Measurements from ENCODE around the gene TUBA4A.

The TUBA4A gene

DNA sequence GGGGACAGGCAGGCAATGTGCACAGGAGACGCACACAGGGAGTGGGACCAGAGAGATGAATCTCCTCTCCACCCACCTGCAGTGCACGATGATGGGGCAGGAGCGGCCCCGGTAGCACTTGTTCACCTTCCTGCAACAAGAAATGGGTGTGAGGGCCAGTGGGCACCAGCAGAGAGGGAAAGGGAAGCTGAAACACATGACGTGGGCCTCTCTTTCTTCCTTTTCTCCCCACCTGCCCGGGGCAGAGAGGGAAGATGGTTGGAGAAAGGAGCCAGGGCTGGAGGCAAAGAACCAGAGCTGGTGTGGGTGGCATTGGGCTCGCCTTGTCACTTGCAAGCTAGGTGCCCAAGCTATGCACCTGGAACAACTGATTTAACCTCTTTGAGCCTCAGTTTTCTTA, 37.7 kb upstream of the TUBA4A start:
- no peak for DNase-seq (ENCODE audit: low read depth in 1 of 2, low spot score in 1 of 2)
- peaks cover 13% of the 10 kb centered on the region for H3K27me3 ChIP-seq (ENCODE audit: insufficient read depth, poor library complexity, severe bottlenecking)
- no peak overlapping the region for H3K27ac ChIP-seq (replicated peaks)
- no peak overlapping the region for H3K4me3 ChIP-seq (replicated peaks; ENCODE audit: insufficient read depth, low read length)
- TF ChIP-seq, protein P1, sequence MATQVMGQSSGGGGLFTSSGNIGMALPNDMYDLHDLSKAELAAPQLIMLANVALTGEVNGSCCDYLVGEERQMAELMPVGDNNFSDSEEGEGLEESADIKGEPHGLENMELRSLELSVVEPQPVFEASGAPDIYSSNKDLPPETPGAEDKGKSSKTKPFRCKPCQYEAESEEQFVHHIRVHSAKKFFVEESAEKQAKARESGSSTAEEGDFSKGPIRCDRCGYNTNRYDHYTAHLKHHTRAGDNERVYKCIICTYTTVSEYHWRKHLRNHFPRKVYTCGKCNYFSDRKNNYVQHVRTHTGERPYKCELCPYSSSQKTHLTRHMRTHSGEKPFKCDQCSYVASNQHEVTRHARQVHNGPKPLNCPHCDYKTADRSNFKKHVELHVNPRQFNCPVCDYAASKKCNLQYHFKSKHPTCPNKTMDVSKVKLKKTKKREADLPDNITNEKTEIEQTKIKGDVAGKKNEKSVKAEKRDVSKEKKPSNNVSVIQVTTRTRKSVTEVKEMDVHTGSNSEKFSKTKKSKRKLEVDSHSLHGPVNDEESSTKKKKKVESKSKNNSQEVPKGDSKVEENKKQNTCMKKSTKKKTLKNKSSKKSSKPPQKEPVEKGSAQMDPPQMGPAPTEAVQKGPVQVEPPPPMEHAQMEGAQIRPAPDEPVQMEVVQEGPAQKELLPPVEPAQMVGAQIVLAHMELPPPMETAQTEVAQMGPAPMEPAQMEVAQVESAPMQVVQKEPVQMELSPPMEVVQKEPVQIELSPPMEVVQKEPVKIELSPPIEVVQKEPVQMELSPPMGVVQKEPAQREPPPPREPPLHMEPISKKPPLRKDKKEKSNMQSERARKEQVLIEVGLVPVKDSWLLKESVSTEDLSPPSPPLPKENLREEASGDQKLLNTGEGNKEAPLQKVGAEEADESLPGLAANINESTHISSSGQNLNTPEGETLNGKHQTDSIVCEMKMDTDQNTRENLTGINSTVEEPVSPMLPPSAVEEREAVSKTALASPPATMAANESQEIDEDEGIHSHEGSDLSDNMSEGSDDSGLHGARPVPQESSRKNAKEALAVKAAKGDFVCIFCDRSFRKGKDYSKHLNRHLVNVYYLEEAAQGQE (IDR thresholded peaks at IDR 0.05; ENCODE audit: insufficient replicate concordance, low read depth) = no peak
- no peak for TF ChIP-seq SPI1 (IDR thresholded peaks at IDR 0.05; ENCODE audit: borderline replicate concordance, low read depth)
- TF ChIP-seq GABPA (IDR thresholded peaks at IDR 0.05; ENCODE audit: low read depth) = no peak
- TF ChIP-seq, protein P2, sequence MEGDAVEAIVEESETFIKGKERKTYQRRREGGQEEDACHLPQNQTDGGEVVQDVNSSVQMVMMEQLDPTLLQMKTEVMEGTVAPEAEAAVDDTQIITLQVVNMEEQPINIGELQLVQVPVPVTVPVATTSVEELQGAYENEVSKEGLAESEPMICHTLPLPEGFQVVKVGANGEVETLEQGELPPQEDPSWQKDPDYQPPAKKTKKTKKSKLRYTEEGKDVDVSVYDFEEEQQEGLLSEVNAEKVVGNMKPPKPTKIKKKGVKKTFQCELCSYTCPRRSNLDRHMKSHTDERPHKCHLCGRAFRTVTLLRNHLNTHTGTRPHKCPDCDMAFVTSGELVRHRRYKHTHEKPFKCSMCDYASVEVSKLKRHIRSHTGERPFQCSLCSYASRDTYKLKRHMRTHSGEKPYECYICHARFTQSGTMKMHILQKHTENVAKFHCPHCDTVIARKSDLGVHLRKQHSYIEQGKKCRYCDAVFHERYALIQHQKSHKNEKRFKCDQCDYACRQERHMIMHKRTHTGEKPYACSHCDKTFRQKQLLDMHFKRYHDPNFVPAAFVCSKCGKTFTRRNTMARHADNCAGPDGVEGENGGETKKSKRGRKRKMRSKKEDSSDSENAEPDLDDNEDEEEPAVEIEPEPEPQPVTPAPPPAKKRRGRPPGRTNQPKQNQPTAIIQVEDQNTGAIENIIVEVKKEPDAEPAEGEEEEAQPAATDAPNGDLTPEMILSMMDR (IDR thresholded peaks at IDR 0.05; ENCODE audit: insufficient read depth, low read length) = no peak
- TF ChIP-seq POLR2AphosphoS5 (IDR thresholded peaks at IDR 0.05; ENCODE audit: low read depth) = no peak

DNA sequence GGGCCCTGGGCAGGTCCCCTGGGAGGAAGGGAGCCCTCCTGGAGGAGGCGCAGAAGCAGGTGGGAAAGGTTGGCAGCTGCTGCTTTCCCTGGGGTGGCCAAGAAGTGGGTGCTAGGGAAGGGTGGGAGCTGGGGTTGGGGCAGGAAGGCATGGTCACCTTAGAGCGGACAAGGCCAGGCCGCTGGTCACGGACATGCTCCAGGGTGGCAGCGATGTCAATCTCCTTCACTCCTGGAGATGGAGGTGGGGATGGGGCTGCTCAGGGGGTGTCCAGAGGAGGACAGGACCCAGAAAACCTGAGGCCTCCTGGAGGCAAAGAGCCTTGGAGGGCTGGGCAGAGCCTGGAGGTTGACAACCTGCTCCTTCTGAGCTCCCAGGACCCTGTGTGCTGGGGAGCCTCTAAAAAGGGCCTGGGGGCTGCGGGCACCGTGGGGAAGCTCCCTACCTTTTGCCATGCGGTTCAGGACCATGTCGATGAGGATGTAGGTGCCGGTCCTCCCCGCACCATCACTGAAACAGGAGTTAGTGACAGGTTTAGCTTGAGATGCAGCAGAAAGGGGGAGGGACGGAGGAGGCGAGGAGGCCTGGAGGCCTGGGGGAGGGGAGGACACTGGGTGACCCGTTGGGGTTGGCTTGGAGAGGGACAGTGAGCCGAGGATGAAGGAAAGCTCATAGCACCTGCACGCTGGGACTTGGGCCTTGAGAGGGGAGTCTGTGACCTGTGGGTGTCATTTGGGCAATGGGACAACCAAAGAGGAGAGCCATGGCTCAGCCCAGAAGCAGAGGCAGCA, 36.9 kb upstream of the TUBA4A start:
- TF ChIP-seq SPI1 (IDR thresholded peaks at IDR 0.05; ENCODE audit: borderline replicate concordance, low read depth) = no peak
- TF ChIP-seq, protein P2 (IDR thresholded peaks at IDR 0.05; ENCODE audit: insufficient read depth, low read length) = no peak
- DNase-seq (ENCODE audit: low read depth in 1 of 2, low spot score in 1 of 2) = no peak
- Histone ChIP-seq H3K27ac (replicated peaks) (no peak overlapping the region), H3K4me3 (replicated peaks; ENCODE audit: insufficient read depth, low read length) (no peak overlapping the region), H3K27me3 (ENCODE audit: insufficient read depth, poor library complexity, severe bottlenecking) (peaks cover 9% of the 10 kb centered on the region)

DNA sequence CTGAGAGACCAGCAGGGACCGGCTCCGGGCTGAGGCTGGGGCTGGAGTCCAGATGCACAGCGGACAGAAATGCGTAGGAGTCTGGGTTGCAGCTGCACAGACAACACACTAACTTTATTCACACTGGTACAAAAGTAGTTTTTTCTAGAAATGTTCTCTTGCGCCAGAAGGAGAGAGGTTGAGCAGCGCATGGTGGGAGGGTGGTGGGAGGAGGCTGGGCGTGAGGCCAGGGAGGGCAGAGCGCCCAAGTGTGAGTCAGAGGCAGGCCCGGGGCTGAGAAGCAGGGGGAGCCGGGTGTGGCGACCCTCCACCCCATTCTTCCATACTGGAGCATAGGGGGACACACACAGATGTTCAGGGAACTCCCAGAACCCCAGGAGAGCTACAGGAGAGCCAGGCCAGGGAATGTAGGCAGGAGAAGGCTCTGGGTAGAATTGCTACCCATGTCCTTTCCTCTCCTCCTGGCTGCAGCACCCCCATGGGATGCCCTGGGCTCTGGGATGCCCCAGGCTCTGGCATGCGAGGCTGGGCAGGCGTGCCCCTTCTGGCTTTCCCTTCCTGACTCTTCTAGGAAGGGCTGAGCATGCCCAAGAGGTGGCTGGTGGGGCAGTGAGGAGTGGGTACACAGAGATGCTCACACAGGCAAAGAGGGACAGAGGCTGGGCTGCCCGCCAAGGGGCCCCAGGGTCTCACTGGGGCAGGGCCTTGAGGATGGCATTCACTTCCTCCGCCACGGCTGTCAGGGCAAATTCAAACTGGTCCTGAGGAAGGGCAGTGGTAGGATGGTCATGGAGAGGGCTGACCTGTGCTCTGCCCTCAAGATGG, 36.0 kb upstream of the TUBA4A start:
- Histone ChIP-seq H3K27ac (replicated peaks) (no peak overlapping the region), H3K4me3 (replicated peaks; ENCODE audit: insufficient read depth, low read length) (no peak overlapping the region), H3K27me3 (ENCODE audit: insufficient read depth, poor library complexity, severe bottlenecking) (peaks cover 5% of the 10 kb centered on the region)
- TF ChIP-seq, protein P1 (IDR thresholded peaks at IDR 0.05; ENCODE audit: insufficient replicate concordance, low read depth) = no peak
- TF ChIP-seq SPI1 (IDR thresholded peaks at IDR 0.05; ENCODE audit: borderline replicate concordance, low read depth) (no peak), GABPA (IDR thresholded peaks at IDR 0.05; ENCODE audit: low read depth) (no peak), POLR2AphosphoS5 (IDR thresholded peaks at IDR 0.05; ENCODE audit: low read depth) (no peak)
- TF ChIP-seq, protein P2 (IDR thresholded peaks at IDR 0.05; ENCODE audit: insufficient read depth, low read length) = no peak
- DNase-seq (ENCODE audit: low read depth in 1 of 2, low spot score in 1 of 2) = no peak
